HG03575 (cell line): ENCODE results near the gene SYNE1.
"Not testable (repeated sequence)": the region's sequence is repeated elsewhere in the genome, so short reads cannot be mapped to it uniquely, and the experiment has no call there.

Experiments
- ATAC-seq: cut with Tn5 transposase; IDR thresholded peaks from one replicate; pipeline ENCODE4 v1.9.1; 2021; ENCODE audit not compliant: unreplicated experiment, insufficient number of reproducible peaks, low FRiP score; ENCODE audit errors: extremely low read depth

The SYNE1 gene

GRCh38 chr6:152355166-152355565 lies 282.0 kb downstream of the SYNE1 start:
- ATAC-seq, result no peak

GRCh38 chr6:152353440-152353839 lies 283.7 kb downstream of the SYNE1 start:
- no peak for ATAC-seq

GRCh38 chr6:152351742-152352141 lies 285.4 kb downstream of the SYNE1 start:
- ATAC-seq, result no peak

GRCh38 chr6:152351110-152351509 lies 286.1 kb downstream of the SYNE1 start:
- no peak for ATAC-seq

- ATAC-seq, result no peak
Observed at GRCh38 chr6:152348116-152348515, 289.0 kb downstream of the SYNE1 start.

- no peak for ATAC-seq
Observed at GRCh38 chr6:152343735-152344360, 293.3 kb downstream of the SYNE1 start.

- ATAC-seq, result no peak
Observed at GRCh38 chr6:152341596-152341995, 295.6 kb downstream of the SYNE1 start.

GRCh38 chr6:152338335-152339125 lies 298.6 kb downstream of the SYNE1 start:
- ATAC-seq, result no peak

- no peak for ATAC-seq
Observed at GRCh38 chr6:152334555-152334954, 302.6 kb downstream of the SYNE1 start.

- ATAC-seq, result no peak
Observed at GRCh38 chr6:152330961-152331360, 306.2 kb downstream of the SYNE1 start.

GRCh38 chr6:152329638-152330448 lies 307.3 kb downstream of the SYNE1 start:
- no peak for ATAC-seq

GRCh38 chr6:152328200-152328599 lies 309.0 kb downstream of the SYNE1 start:
- not testable (repeated sequence) for ATAC-seq

- ATAC-seq, result no peak
Observed at GRCh38 chr6:152323376-152323775, 313.8 kb downstream of the SYNE1 start.

GRCh38 chr6:152318278-152318677 lies 318.9 kb downstream of the SYNE1 start:
- ATAC-seq, result no peak

- ATAC-seq, result no peak
Observed at GRCh38 chr6:152316024-152316423, 321.1 kb downstream of the SYNE1 start.

GRCh38 chr6:152314483-152314832 lies 322.7 kb downstream of the SYNE1 start:
- ATAC-seq, result no peak

- no peak for ATAC-seq
Observed at GRCh38 chr6:152313542-152314482, 323.4 kb downstream of the SYNE1 start.

GRCh38 chr6:152312434-152312833 lies 324.7 kb downstream of the SYNE1 start:
- ATAC-seq, result no peak
